OCI-LY1 (cell line): ENCODE results near the gene BICDL2.

Experiments used
- CTCF ChIP-seq: fragments of 200-600 bp; sonication (generic), shearing (Covaris generic); IDR thresholded peaks from 2 replicates; pipeline ENCODE4 v1.5.1; 2017; ENCODE audit warnings: mild to moderate bottlenecking, antibody characterized with exemption, low read length, moderate library complexity, mixed read lengths
- EZH2 ChIP-seq: fragments of 200-600 bp; sonication (generic), shearing (Covaris generic); IDR thresholded peaks from 2 replicates; pipeline ENCODE4 v1.8.0; 2017; ENCODE audit warnings: borderline replicate concordance, mixed run types, mild to moderate bottlenecking, antibody characterized with exemption, low read length, moderate library complexity, mixed read lengths

- no peak for TF ChIP-seq CTCF
- no peak for TF ChIP-seq EZH2
These were observed 36.8 kb downstream of the BICDL2 start for GRCh38 chr16:2999929-3000328.
